ENCODE data around the gene TOPAZ1. TPM values are rescaled to one million over a fixed set of nuclear protein-coding genes. Genes with fewer than 3 reads are reported as not detected.
A peak's percentile ranks its signal among the peaks of the same experiment; 100 is the strongest.

The TOPAZ1 gene
- total RNA-seq, 4 donors from 2014 or later = not detected

GRCh38 chr3:44355362-44356033 lies 113.8 kb downstream of the TOPAZ1 start:
- H3K27ac ChIP-seq (replicated peaks in 1 of 4) = peak overlapping the region; percentile 47 to 75 (median 58)
- no peak overlapping the region for H3K4me3 ChIP-seq
- 14% methylated on average over 2 of the region's 2 CpGs for WGBS
- intact Hi-C loops (cut with DNase I) = no loop called here
- H3K27me3 ChIP-seq = no peaks in the 10 kb centered on the region
- H3K4me1 ChIP-seq = peaks cover 10 to 19% (median 18%) of the 10 kb centered on the region in 4 donors
- H3K9me3 ChIP-seq = no peaks in the 10 kb centered on the region
- DNase-seq (ENCODE audit: extremely low spot score) = no peak
- TF ChIP-seq CTCF (IDR thresholded peaks at IDR 0.05) (no peak), POLR2AphosphoS5 (IDR thresholded peaks at IDR 0.05) (peak; percentile 48 to 63)
- H3K36me3 ChIP-seq = peaks cover 4 to 22% (median 7%) of the 10 kb centered on the region in 4 donors

- Histone ChIP-seq H3K4me1 (peaks cover 10 to 19% (median 18%) of the 10 kb centered on the region in 4 donors), H3K36me3 (peaks cover 4 to 35% (median 10%) of the 10 kb centered on the region in 4 donors), H3K9me3 (no peaks in the 10 kb centered on the region), H3K4me3 (no peak overlapping the region), H3K27ac (replicated peaks in 1 of 4) (no peak overlapping the region), H3K27me3 (no peaks in the 10 kb centered on the region)
- intact Hi-C loops (cut with DNase I) = no loop called here
- TF ChIP-seq EP300 (IDR thresholded peaks at IDR 0.05) (no peak), CTCF (IDR thresholded peaks at IDR 0.05) (no peak), POLR2A (IDR thresholded peaks at IDR 0.05; ENCODE audit: low read depth) (no peak), POLR2AphosphoS5 (IDR thresholded peaks at IDR 0.05) (no peak)
- no peak for DNase-seq (ENCODE audit: extremely low spot score)
- WGBS = 56% methylated on average over 3 of the region's 3 CpGs
These were observed 117.6 kb downstream of the TOPAZ1 start for GRCh38 chr3:44359146-44359751.

GRCh38 chr3:44363591-44363990 lies 121.9 kb downstream of the TOPAZ1 start:
- WGBS = 100% methylated on average over 2 of the region's 2 CpGs
- intact Hi-C loops (cut with DNase I) = no loop called here

GRCh38 chr3:44365952-44366351 lies 124.3 kb downstream of the TOPAZ1 start:
- no peaks in the 10 kb centered on the region for H3K27me3 ChIP-seq
- TF ChIP-seq CTCF (IDR thresholded peaks at IDR 0.05) (no peak), POLR2A (IDR thresholded peaks at IDR 0.05; ENCODE audit: low read depth) (no peak), EP300 (IDR thresholded peaks at IDR 0.05) (no peak), POLR2AphosphoS5 (IDR thresholded peaks at IDR 0.05) (no peak)
- no peaks in the 10 kb centered on the region for H3K4me1 ChIP-seq
- no peaks in the 10 kb centered on the region for H3K9me3 ChIP-seq
- intact Hi-C loops (cut with DNase I) = no loop called here
- no peak for DNase-seq (ENCODE audit: extremely low spot score)
- peaks cover 7 to 45% (median 15%) of the 10 kb centered on the region in 4 donors for H3K36me3 ChIP-seq
- H3K4me3 ChIP-seq = no peak overlapping the region
- WGBS = 97% methylated on average over 1 of the region's 1 CpG
- no peak overlapping the region for H3K27ac ChIP-seq (replicated peaks in 1 of 4)

More at GRCh38 chr3:44363591-44363990, 121.9 kb downstream of the TOPAZ1 start:
- DNase-seq (ENCODE audit: extremely low spot score) = no peak
- Histone ChIP-seq H3K27ac (replicated peaks in 1 of 4) (no peak overlapping the region), H3K36me3 (peaks cover under 1 to 43% (median 16%) of the 10 kb centered on the region in 4 donors), H3K27me3 (no peaks in the 10 kb centered on the region), H3K4me1 (no peaks in the 10 kb centered on the region), H3K4me3 (no peak overlapping the region), H3K9me3 (no peaks in the 10 kb centered on the region)
- no peak for TF ChIP-seq POLR2AphosphoS5 (IDR thresholded peaks at IDR 0.05)
- TF ChIP-seq POLR2A (IDR thresholded peaks at IDR 0.05; ENCODE audit: low read depth) = no peak
- no peak for TF ChIP-seq CTCF (IDR thresholded peaks at IDR 0.05)
- no peak for TF ChIP-seq EP300 (IDR thresholded peaks at IDR 0.05)

All from esophagus muscularis mucosa (tissue), 4 donors.